HepG2 (cell line): ENCODE measurements around the gene IFIT5. TPM values are rescaled to one million over a fixed set of nuclear protein-coding genes. Genes with fewer than 3 reads are reported as not detected.
A peak's percentile ranks its signal among the peaks of the same experiment; 100 is the strongest.

Source experiments
- CERS6 ChIP-seq: sonication (generic); formaldehyde crosslinking; IDR thresholded peaks from 2 replicates; pipeline ENCODE4 v1.5.0; 2020; ENCODE audit warnings: missing genetic modification reagents
- CSRNP1 ChIP-seq: sonication (generic); formaldehyde crosslinking; IDR thresholded peaks from 2 replicates; pipeline ENCODE4 v1.8.1; 2023; ENCODE audit warnings: mild to moderate bottlenecking, missing genetic modification reagents
- DBP ChIP-seq: sonication (generic); formaldehyde crosslinking; IDR thresholded peaks from 2 replicates; pipeline ENCODE4 v1.4.0; 2020; ENCODE audit warnings: missing genetic modification reagents; ENCODE audit errors: not compliant biosample characterization
- DNMT1 ChIP-seq: sonication (generic); formaldehyde crosslinking; IDR thresholded peaks from 2 replicates; pipeline ENCODE4 v1.5.1; 2020; ENCODE audit warnings: mild to moderate bottlenecking, missing genetic modification reagents
- IKZF4 ChIP-seq: sonication (generic); formaldehyde crosslinking; IDR thresholded peaks from 2 replicates; pipeline ENCODE4 v1.5.1; 2020; ENCODE audit warnings: borderline replicate concordance, mild to moderate bottlenecking, low read depth, missing genetic modification reagents; ENCODE audit errors: not compliant biosample characterization
- IRX3 ChIP-seq: sonication (generic); formaldehyde crosslinking; IDR thresholded peaks from 2 replicates; pipeline ENCODE4 v1.8.1; 2023; ENCODE audit warnings: mild to moderate bottlenecking, low read depth, missing genetic modification reagents, borderline replicate concordance
- ISL2 ChIP-seq: sonication (generic); formaldehyde crosslinking; IDR thresholded peaks from 2 replicates; pipeline ENCODE4 v1.5.0; 2020; ENCODE audit warnings: missing genetic modification reagents
- SNAPC5 ChIP-seq: sonication (generic); formaldehyde crosslinking; IDR thresholded peaks from 2 replicates; pipeline ENCODE4 v1.8.1; 2023; ENCODE audit warnings: mild to moderate bottlenecking, missing genetic modification reagents, borderline replicate concordance
- TOPORS ChIP-seq: sonication (generic); formaldehyde crosslinking; IDR thresholded peaks from 2 replicates; pipeline ENCODE4 v1.8.0; 2023; ENCODE audit warnings: mild to moderate bottlenecking, missing genetic modification reagents
- TRIM22 ChIP-seq: fragments of 450-650 bp; IDR thresholded peaks from 2 replicates; pipeline ENCODE4 v1.6.1; 2017
- ZNF318 ChIP-seq: sonication (generic); formaldehyde crosslinking; IDR thresholded peaks from 2 replicates; pipeline ENCODE4 v1.4.0; 2020; ENCODE audit warnings: mild to moderate bottlenecking, missing genetic modification reagents
- ZNF550 ChIP-seq: sonication (generic); formaldehyde crosslinking; IDR thresholded peaks from 2 replicates; pipeline ENCODE4 v1.4.0; 2020; ENCODE audit warnings: mild to moderate bottlenecking, missing genetic modification reagents, borderline replicate concordance
- ZNF589 ChIP-seq: sonication (generic); formaldehyde crosslinking; conservative IDR thresholded peaks from 2 replicates; pipeline ENCODE4 v1.8.0; 2022; ENCODE audit warnings: mild to moderate bottlenecking, moderate library complexity, missing genetic modification reagents
- ZNF790 ChIP-seq: sonication (generic); formaldehyde crosslinking; IDR thresholded peaks from 2 replicates; pipeline ENCODE4 v1.8.0; 2022; ENCODE audit warnings: missing genetic modification reagents, mild to moderate bottlenecking, borderline replicate concordance
- polyA plus RNA-seq, 8 experiments: library from polyadenylated mRNA; depleted of rRNA in 3 of 8; stranded (reverse) in 7 of 8; unstranded in 1 of 8; fragments of >200 nt; fragmentation: Illumina TruSeq in 4 of 8; extraction: Trizol in 4 of 8; gene quantifications; 2 replicates each; pipeline versions ENCODE4 v1.2.1 to v1.2.3, GENCODE V29; 2011 to 2016; ENCODE audit warnings: low read depth in 4 of 8, missing spikeins in 1 of 8, mixed read lengths in 1 of 8; ENCODE audit not compliant: insufficient read depth in 1 of 8
- total RNA-seq, 5 experiments: library from RNA; depleted of rRNA; stranded (reverse); fragments of >200 nt; fragmentation: Illumina TruSeq; extraction: Trizol; gene quantifications; 2 replicates each; pipeline ENCODE4 v1.2.3, GENCODE V29; 2016; ENCODE audit warnings: low read depth in 1 of 5

Gene IFIT5
- total and polyA plus RNA-seq, 2 of the 13 experiments (the other 11 are each of a cell fraction or from before 2014, with no cell fraction given) = 2.2 to 8.3 TPM

GRCh38 chr10:89373916-89374711 lies 40.3 kb upstream of the IFIT5 start (continued):
- TF ChIP-seq IKZF4 (no peak), TOPORS (CRISPR knock-in tag) (no peak), CSRNP1 (CRISPR knock-in tag) (no peak), IRX3 (no peak), ISL2 (CRISPR knock-in tag) (peak; percentile 36; the same call in 1 of the 2 replicates), ZNF318 (no peak), ZNF589 (CRISPR knock-in tag) (no peak), DNMT1 (no peak), TRIM22 (no peak), ZNF790 (CRISPR knock-in tag) (no peak), CERS6 (no peak), SNAPC5 (CRISPR knock-in tag) (no peak), DBP (CRISPR knock-in tag) (no peak), ZNF550 (CRISPR knock-in tag) (no peak)
